ENCODE measurements around the gene ABHD16B.

The ABHD16B gene

GRCh38 chr20:63897978-63898561, 36.8 kb downstream of the ABHD16B start:
- no peak for DNase-seq

- no peak for DNase-seq
These were observed 37.7 kb downstream of the ABHD16B start for GRCh38 chr20:63898882-63899558.

- no peak for DNase-seq
These were observed 39.1 kb downstream of the ABHD16B start for GRCh38 chr20:63900413-63900812.

GRCh38 chr20:63903796-63904561, 42.7 kb downstream of the ABHD16B start:
- DNase-seq = no peak

- DNase-seq = no peak
These were observed 46.8 kb downstream of the ABHD16B start for GRCh38 chr20:63908008-63908682.

- no peak for DNase-seq
These were observed 49.9 kb downstream of the ABHD16B start for GRCh38 chr20:63911176-63911575.
